BE2C (cell line): ENCODE results near the gene EDARADD.

ENCODE experiments used
- DNase-seq: peaks from one replicate; pipeline ENCODE4 v3.0.0-alpha.2; 2020
- H3K27me3 ChIP-seq: fragments of 250-450 bp; sonication (Bioruptor Pico); 2 replicates; pipeline ENCODE4 v1.5.1; 2020; ENCODE audit warnings: mild to moderate bottlenecking
- H3K36me3 ChIP-seq: fragments of 250-450 bp; sonication (Bioruptor Pico); 2 replicates; pipeline ENCODE4 v1.5.1; 2020; ENCODE audit warnings: mild to moderate bottlenecking
- H3K4me1 ChIP-seq: fragments of 250-450 bp; sonication (Bioruptor Pico); 2 replicates; pipeline ENCODE4 v1.5.1; 2020
- H3K4me3 ChIP-seq: 2 replicates; pipeline ENCODE4 v1.5.1; 2011; ENCODE audit warnings: low read depth, low read length
- H3K9me3 ChIP-seq: fragments of 250-450 bp; sonication (Bioruptor Pico); 2 replicates; pipeline ENCODE4 v1.5.1; 2020
- TF ChIP-seq, protein P1 (sequence below): IDR thresholded peaks from 2 replicates; pipeline ENCODE4 v1.5.1; 2012; ENCODE audit warnings: mild to moderate bottlenecking, low read depth, low read length

Gene EDARADD

DNA sequence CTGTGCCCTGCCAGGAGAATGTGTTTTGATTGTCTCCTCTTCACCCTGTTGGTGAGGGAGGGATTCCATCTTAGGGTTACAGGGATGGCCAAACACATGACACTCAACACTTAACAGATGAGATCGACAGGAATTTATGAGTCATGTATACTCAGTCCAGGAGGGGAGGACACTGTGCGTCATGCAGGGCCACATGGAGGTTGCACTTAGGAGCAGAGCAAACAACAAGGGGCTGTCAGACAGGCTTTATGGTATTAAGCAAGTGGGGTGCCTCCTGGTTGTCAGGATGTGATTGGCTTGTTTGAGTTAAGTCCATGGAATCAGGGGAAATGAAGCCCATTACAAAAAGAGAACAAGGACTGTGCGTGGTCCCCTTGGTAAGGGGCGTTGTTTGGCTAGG is 26.9 kb downstream of the EDARADD start:
- H3K9me3 ChIP-seq: no peaks in the 10 kb centered on the region
- no peaks in the 10 kb centered on the region for H3K4me1 ChIP-seq
- no peak for DNase-seq
- H3K27me3 ChIP-seq: no peaks in the 10 kb centered on the region
- H3K36me3 ChIP-seq: no peaks in the 10 kb centered on the region
- TF ChIP-seq, protein P1, sequence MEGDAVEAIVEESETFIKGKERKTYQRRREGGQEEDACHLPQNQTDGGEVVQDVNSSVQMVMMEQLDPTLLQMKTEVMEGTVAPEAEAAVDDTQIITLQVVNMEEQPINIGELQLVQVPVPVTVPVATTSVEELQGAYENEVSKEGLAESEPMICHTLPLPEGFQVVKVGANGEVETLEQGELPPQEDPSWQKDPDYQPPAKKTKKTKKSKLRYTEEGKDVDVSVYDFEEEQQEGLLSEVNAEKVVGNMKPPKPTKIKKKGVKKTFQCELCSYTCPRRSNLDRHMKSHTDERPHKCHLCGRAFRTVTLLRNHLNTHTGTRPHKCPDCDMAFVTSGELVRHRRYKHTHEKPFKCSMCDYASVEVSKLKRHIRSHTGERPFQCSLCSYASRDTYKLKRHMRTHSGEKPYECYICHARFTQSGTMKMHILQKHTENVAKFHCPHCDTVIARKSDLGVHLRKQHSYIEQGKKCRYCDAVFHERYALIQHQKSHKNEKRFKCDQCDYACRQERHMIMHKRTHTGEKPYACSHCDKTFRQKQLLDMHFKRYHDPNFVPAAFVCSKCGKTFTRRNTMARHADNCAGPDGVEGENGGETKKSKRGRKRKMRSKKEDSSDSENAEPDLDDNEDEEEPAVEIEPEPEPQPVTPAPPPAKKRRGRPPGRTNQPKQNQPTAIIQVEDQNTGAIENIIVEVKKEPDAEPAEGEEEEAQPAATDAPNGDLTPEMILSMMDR: no peak
- no peak overlapping the region for H3K4me3 ChIP-seq

DNA sequence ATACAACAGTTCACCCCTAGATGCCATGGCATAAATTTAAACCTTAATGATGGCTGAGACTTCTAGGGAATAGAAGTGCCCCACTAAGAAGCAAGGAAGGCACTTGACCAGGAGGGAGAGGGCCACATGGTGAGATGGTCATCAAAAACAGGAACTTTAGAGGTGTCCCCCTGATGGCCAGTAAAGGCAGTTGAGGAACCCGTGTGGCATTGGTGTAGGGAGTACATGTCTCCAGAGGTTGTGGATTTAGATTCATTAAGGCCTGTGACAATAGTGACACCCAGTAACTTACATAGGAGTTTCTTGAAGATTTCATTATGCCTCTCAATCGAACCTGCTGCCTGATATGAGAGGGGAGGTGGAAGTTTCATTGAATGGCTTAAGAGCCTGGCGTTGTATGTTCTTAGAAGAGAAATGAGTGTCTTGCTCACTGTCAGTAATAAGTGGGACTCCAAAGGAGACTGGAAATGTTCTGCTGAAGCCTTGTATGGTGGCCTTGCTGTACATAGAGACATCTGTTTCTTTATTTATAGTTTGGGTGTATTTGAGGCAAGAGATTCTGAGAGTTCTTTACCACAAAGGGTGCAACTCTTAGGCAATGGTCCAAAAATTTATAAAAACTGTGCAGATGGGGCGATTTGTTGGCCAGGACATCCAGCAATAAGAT is 27.9 kb downstream of the EDARADD start:
- TF ChIP-seq, protein P1: no peak
- H3K4me3 ChIP-seq: no peak overlapping the region
- no peaks in the 10 kb centered on the region for H3K36me3 ChIP-seq
- H3K9me3 ChIP-seq: no peaks in the 10 kb centered on the region
- no peaks in the 10 kb centered on the region for H3K4me1 ChIP-seq
- no peak for DNase-seq
- no peaks in the 10 kb centered on the region for H3K27me3 ChIP-seq

DNA sequence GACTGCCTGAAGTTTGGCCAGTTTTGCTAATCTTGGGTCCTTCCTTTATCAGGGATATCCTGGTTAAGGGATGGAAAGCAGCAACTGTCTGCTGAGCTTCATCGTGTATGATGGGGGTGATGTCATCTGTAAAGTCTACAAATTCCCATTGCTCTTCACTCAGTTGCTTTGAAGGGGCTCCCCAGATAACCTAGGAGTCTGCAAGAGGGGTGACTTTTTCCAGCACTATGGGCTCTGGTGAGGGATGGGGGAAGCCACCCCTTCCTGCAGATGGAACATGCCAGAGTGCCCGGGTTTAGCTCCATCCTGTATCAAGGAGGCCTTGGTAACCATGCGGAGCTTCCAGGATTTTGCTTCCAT is 28.4 kb downstream of the EDARADD start:
- no peaks in the 10 kb centered on the region for H3K36me3 ChIP-seq
- no peak for DNase-seq
- no peaks in the 10 kb centered on the region for H3K27me3 ChIP-seq
- TF ChIP-seq, protein P1: no peak
- H3K4me3 ChIP-seq: no peak overlapping the region
- no peaks in the 10 kb centered on the region for H3K4me1 ChIP-seq
- no peaks in the 10 kb centered on the region for H3K9me3 ChIP-seq

DNA sequence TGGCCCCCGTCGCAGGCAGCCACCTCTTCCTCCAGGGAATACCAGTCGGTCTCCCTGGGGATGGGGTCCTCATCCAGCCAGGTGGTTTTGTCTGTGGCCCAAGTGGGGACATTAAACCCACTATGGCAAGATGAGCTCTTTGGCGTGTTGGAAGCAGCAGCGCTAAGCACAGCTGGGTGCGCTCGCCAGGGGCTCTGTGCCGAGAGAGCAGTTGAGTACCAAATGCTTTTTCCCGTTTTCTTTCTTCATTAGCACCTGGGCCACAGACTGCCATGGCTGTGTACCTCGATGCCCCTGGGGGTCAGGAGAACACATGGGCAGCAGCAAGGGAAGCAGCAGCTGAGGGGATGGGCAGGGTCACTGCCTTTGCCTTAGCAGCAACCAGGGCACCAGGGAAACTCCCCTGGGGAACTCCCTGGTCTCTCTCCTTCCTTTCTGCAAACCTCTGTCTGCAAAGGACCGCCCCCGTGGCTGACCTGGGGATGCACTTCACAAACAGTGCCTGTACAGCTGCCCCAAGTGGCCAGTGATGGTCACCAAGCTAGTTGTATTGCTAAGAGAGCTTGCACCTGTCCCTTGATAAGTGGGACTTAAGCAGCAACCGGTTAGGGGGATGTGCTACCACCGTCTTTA is 31.1 kb downstream of the EDARADD start:
- Histone ChIP-seq H3K27me3 (no peaks in the 10 kb centered on the region), H3K9me3 (no peaks in the 10 kb centered on the region), H3K4me3 (no peak overlapping the region), H3K4me1 (no peaks in the 10 kb centered on the region), H3K36me3 (no peaks in the 10 kb centered on the region)
- TF ChIP-seq, protein P1: no peak
- no peak for DNase-seq

DNA sequence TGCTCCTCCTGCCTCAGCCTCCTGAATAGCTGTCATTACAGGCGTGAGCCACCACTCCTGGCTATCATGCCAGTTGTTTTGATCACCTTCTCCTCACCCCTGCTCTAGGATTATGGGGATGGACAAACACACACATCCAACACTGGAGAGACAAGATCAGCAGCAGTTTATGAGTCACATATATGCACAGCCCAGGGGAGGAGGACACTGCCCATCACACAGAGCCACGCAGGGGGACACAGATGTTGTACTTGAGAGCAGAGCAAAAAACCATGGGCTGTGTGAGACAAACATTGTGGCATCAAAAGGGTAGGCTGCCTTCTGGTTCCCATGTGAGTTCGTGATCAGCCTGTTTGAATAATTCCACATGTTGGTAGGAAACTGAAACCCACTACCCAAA is 32.1 kb downstream of the EDARADD start:
- H3K27me3 ChIP-seq: no peaks in the 10 kb centered on the region
- H3K4me1 ChIP-seq: no peaks in the 10 kb centered on the region
- no peak overlapping the region for H3K4me3 ChIP-seq
- H3K36me3 ChIP-seq: no peaks in the 10 kb centered on the region
- no peak for DNase-seq
- TF ChIP-seq, protein P1: no peak
- H3K9me3 ChIP-seq: no peaks in the 10 kb centered on the region

DNA sequence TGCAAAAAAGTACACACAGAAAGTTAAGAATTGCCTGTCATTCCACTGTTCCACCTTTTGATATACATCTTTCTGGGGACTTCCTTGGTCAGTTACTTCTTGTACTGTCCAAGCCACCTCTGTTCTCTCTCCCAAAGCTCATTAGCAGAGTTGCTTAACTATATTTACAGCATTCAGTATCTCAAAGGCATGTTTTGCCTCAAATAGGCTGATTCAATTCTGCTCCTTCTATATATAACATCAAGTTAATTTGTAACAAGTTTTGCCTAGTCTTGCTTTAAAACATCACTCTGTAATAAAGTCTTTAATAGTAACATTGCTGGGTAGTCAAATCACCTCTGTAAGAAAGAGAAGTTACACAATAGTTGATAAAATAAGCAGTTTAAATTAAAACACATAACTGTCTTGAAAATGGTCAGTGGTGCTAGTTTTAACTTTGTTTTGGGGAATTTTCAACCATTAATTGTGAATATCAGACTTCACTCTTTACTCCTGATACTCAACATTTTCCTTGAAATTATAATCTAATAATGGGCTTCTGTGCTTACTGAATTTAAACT is 35.7 kb downstream of the EDARADD start:
- TF ChIP-seq, protein P1: no peak
- no peaks in the 10 kb centered on the region for H3K4me1 ChIP-seq
- no peaks in the 10 kb centered on the region for H3K9me3 ChIP-seq
- no peak for DNase-seq
- H3K4me3 ChIP-seq: no peak overlapping the region
- no peaks in the 10 kb centered on the region for H3K27me3 ChIP-seq
- no peaks in the 10 kb centered on the region for H3K36me3 ChIP-seq
